H9 (cell line): ENCODE data around the gene IMPACT. TPM values are rescaled to one million over a fixed set of nuclear protein-coding genes. Genes with fewer than 3 reads are reported as not detected.
A peak's percentile ranks its signal among the peaks of the same experiment; 100 is the strongest.

Experiments used
- DNase-seq: peaks from one replicate; pipeline ENCODE4 v3.0.0-alpha.2; 2017
- H2AFZ ChIP-seq: one replicate; pipeline ENCODE4 v1.6.1; 2013; ENCODE audit warnings: mild to moderate bottlenecking, low read length, control low read depth, moderate library complexity
- H2AK5ac ChIP-seq: 2 replicates; pipeline ENCODE4 v1.6.1; 2013; ENCODE audit warnings: low read length, control low read depth, mixed read lengths; ENCODE audit not compliant: insufficient read length
- H2BK120ac ChIP-seq: one replicate; pipeline ENCODE4 v1.6.1; 2013; ENCODE audit warnings: low read depth, mild to moderate bottlenecking, low read length, control low read depth, inconsistent platforms; ENCODE audit not compliant: poor library complexity, severe bottlenecking
- H2BK12ac ChIP-seq: 2 replicates; pipeline ENCODE4 v1.6.1; 2013; ENCODE audit warnings: low read length, control low read depth, mixed read lengths, low read depth; ENCODE audit not compliant: insufficient read length
- H2BK15ac ChIP-seq: 2 replicates; pipeline ENCODE4 v1.6.1; 2013; ENCODE audit warnings: low read depth, low read length, control low read depth
- H2BK20ac ChIP-seq: one replicate; pipeline ENCODE4 v1.6.1; 2013; ENCODE audit warnings: low read depth, mild to moderate bottlenecking, low read length, control low read depth, inconsistent platforms; ENCODE audit not compliant: poor library complexity, severe bottlenecking
- H2BK5ac ChIP-seq: 2 replicates; pipeline ENCODE4 v1.6.1; 2013; ENCODE audit warnings: low read length, control low read depth, mixed read lengths; ENCODE audit not compliant: insufficient read length
- H3K14ac ChIP-seq: 2 replicates; pipeline ENCODE4 v1.6.1; 2013; ENCODE audit warnings: low read length, control low read depth; ENCODE audit not compliant: insufficient read depth
- H3K18ac ChIP-seq: 2 replicates; pipeline ENCODE4 v1.6.1; 2013; ENCODE audit warnings: low read depth, mild to moderate bottlenecking, mixed read lengths, low read length, control low read depth; ENCODE audit not compliant: insufficient read length
- H3K23ac ChIP-seq: 2 replicates; pipeline ENCODE4 v1.6.1; 2013; ENCODE audit warnings: low read length, control low read depth, mixed read lengths, low read depth; ENCODE audit not compliant: insufficient read length
- H3K23me2 ChIP-seq: 2 replicates; pipeline ENCODE4 v1.6.1; 2013; ENCODE audit warnings: low read depth, mild to moderate bottlenecking, mixed read lengths, low read length, control low read depth; ENCODE audit not compliant: insufficient read length, poor library complexity, severe bottlenecking
- H3K27ac ChIP-seq: 2 replicates; pipeline ENCODE4 v1.5.1; 2013; ENCODE audit warnings: low read length, control low read depth, mixed read lengths, low read depth; ENCODE audit not compliant: insufficient read length
- H3K27me3 ChIP-seq: 2 replicates; pipeline ENCODE4 v1.6.1; 2013; ENCODE audit warnings: low read length, control low read depth, inconsistent platforms; ENCODE audit not compliant: insufficient read depth
- H3K4ac ChIP-seq: 2 replicates; pipeline ENCODE4 v1.6.1; 2013; ENCODE audit warnings: low read depth, mild to moderate bottlenecking, control low read depth, inconsistent platforms, low read length, moderate library complexity
- H3K4me1 ChIP-seq: 2 replicates; pipeline ENCODE4 v1.6.1; 2013; ENCODE audit warnings: low read length, control low read depth, inconsistent platforms; ENCODE audit not compliant: insufficient read depth
- H3K4me2 ChIP-seq: 2 replicates; pipeline ENCODE4 v1.6.1; 2013; ENCODE audit warnings: low read length, control low read depth, mixed read lengths; ENCODE audit not compliant: insufficient read length, insufficient read depth
- H3K56ac ChIP-seq: 2 replicates; pipeline ENCODE4 v1.6.1; 2013; ENCODE audit warnings: low read depth, mild to moderate bottlenecking, mixed read lengths, low read length, control low read depth; ENCODE audit not compliant: insufficient read length
- H3K79me1 ChIP-seq: 2 replicates; pipeline ENCODE4 v1.6.1; 2013; ENCODE audit warnings: low read depth, mild to moderate bottlenecking, moderate library complexity, low read length, control low read depth, inconsistent platforms; ENCODE audit not compliant: insufficient read depth, poor library complexity, severe bottlenecking
- H3K79me2 ChIP-seq: 2 replicates; pipeline ENCODE4 v1.6.1; 2013; ENCODE audit warnings: low read length, control low read depth, inconsistent platforms; ENCODE audit not compliant: insufficient read depth
- H3K9ac ChIP-seq: 2 replicates; pipeline ENCODE4 v1.6.1; 2013; ENCODE audit warnings: low read length, control low read depth, mixed read lengths; ENCODE audit not compliant: insufficient read length; ENCODE audit errors: extremely low read depth
- H3K9me3 ChIP-seq: one replicate; pipeline ENCODE4 v1.6.1; 2013; ENCODE audit warnings: low read depth, low read length, inconsistent platforms; ENCODE audit not compliant: control insufficient read depth
- H3T11ph ChIP-seq: one replicate; pipeline ENCODE4 v1.6.1; 2013; ENCODE audit warnings: mild to moderate bottlenecking, low read length, control low read depth, inconsistent platforms
- H4K20me1 ChIP-seq: one replicate; pipeline ENCODE4 v1.6.1; 2013; ENCODE audit not compliant: control insufficient read depth, insufficient read length, insufficient read depth
- H4K5ac ChIP-seq: 2 replicates; pipeline ENCODE4 v1.6.1; 2013; ENCODE audit warnings: low read depth, mild to moderate bottlenecking, mixed read lengths, low read length, control low read depth; ENCODE audit not compliant: insufficient read length
- H4K8ac ChIP-seq: replicated peaks from 2 replicates; pipeline ENCODE4 v1.6.1; 2013; ENCODE audit warnings: low read length, control low read depth, mixed read lengths, low read depth; ENCODE audit not compliant: insufficient read length
- H4K91ac ChIP-seq: 2 replicates; pipeline ENCODE4 v1.6.1; 2013; ENCODE audit warnings: low read depth, mild to moderate bottlenecking, moderate library complexity, mixed read lengths, low read length, control low read depth; ENCODE audit not compliant: insufficient read length
- H3K27ac Mint-ChIP-seq, 3 experiments: 2 replicates in 2 of 3; 3 replicates in 1 of 3; pipeline ENCODE4 v1.8.0; 2020 to 2021; ENCODE audit warnings: mixed read lengths in 3 of 3, mild to moderate bottlenecking in 1 of 3, moderate library complexity in 1 of 3
- H3K27me3 Mint-ChIP-seq: 2 replicates; pipeline ENCODE4 v1.8.0; 2021; ENCODE audit warnings: low read depth, mild to moderate bottlenecking, moderate library complexity, mixed read lengths
- H3K36me3 Mint-ChIP-seq, 3 experiments: 2 replicates in 2 of 3; 3 replicates in 1 of 3; pipeline ENCODE4 v1.8.0; 2020 to 2021; ENCODE audit warnings: low read depth in 3 of 3, mixed read lengths in 3 of 3; ENCODE audit not compliant: insufficient read depth in 1 of 3
- H3K4me1 Mint-ChIP-seq, 2 experiments: 2 replicates each; pipeline ENCODE4 v1.8.0; 2020; ENCODE audit warnings: mixed read lengths in 2 of 2
- H3K4me3 Mint-ChIP-seq, 2 experiments: 2 replicates in 1 of 2; 3 replicates in 1 of 2; pipeline ENCODE4 v1.8.0; 2020 to 2021; ENCODE audit warnings: mild to moderate bottlenecking in 2 of 2, mixed read lengths in 2 of 2, moderate library complexity in 1 of 2
- H3K9me3 Mint-ChIP-seq, 2 experiments: 2 replicates in 1 of 2; 3 replicates in 1 of 2; pipeline ENCODE4 v1.8.0; 2020; ENCODE audit warnings: mild to moderate bottlenecking in 2 of 2, mixed read lengths in 2 of 2, moderate library complexity in 1 of 2
- CTCF ChIP-seq: fragments of 200-600 bp; sonication (generic); conservative IDR thresholded peaks from 3 replicates; pipeline ENCODE4 v1.8.0; 2021; ENCODE audit warnings: antibody characterized with exemption, mild to moderate bottlenecking
- WGBS: extraction: QIAGEN DNeasy Blood & Tissue Kit; methylation state at CpG from one replicate; pipeline ENCODE4 v1.1.7; 2013; ENCODE audit warnings: missing lambda C conversion rate, low lambda C conversion rate, mixed read lengths; ENCODE audit not compliant: insufficient read length; ENCODE audit errors: extremely low coverage; 5-methylcytosine and 5-hydroxymethylcytosine counted together
- total RNA-seq: library from RNA; stranded (reverse); gene quantifications from 2 replicates; pipeline ENCODE4 v1.2.1, GENCODE V29; 2021

IMPACT gene
- total RNA-seq, 1 experiment from 2014 or later: 41.9 TPM

DNA sequence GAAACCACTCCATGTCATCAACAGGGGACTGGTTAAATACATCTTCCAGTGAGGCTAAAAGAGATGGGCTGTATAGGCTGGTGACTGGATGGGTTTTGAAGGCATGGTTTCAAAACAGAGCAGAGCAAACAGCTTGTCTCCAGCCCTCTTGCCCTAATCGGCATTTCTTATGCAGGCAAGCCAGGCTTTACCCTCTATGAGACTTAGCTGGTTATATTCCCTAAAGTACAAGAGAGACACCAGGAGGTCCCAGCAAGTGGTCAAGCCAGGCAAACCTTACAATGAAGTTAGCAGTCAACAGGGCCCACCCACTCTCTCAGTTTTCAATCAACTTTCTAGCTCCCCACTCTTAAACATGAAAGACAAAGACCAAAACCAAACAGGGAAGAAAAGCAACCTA, 47.9 kb upstream of the IMPACT start:
- H2BK20ac ChIP-seq: no peak overlapping the region
- H2BK5ac ChIP-seq: no peak overlapping the region
- H4K5ac ChIP-seq: no peak overlapping the region
- H3K27ac ChIP-seq: no peak overlapping the region
- no peak overlapping the region for H3T11ph ChIP-seq
- H2AFZ ChIP-seq: no peak overlapping the region
- Mint-ChIP-seq H3K27me3 (no peaks in the 10 kb centered on the region), H3K36me3 (peaks cover 12 to 23% (median 22%) of the 10 kb centered on the region in 3 experiments; a peak in 6 of 7 replicates), H3K4me1 (peaks cover 48 to 54% of the 10 kb centered on the region in 2 experiments), H3K4me3 (0 out of 5 replicates have a peak overlapping the region, but pooled peaks of 1 of the 2 experiments have one; percentile 4), H3K27ac (peak overlapping the region; percentile 56 to 92 (median 72); a peak in 5 of 7 replicates), H3K9me3 (no peaks in the 10 kb centered on the region)
- H2BK120ac ChIP-seq: no peak overlapping the region
- H3K9me3 ChIP-seq: no peaks in the 10 kb centered on the region
- H3K27me3 ChIP-seq: no peaks in the 10 kb centered on the region
- H3K23me2 ChIP-seq: no peaks in the 10 kb centered on the region
- H3K79me1 ChIP-seq: peaks cover 3% of the 10 kb centered on the region
- H3K4me2 ChIP-seq: no peak overlapping the region
- H3K79me2 ChIP-seq: no peaks in the 10 kb centered on the region
- peaks cover 5% of the 10 kb centered on the region; the same call in 1 of the 2 replicates for H3K4me1 ChIP-seq
- H2BK15ac ChIP-seq: no peak overlapping the region
- H3K9ac ChIP-seq: no peak overlapping the region
- no peak overlapping the region for H3K18ac ChIP-seq
- DNase-seq: no peak
- no peak for TF ChIP-seq CTCF
- H4K91ac ChIP-seq: no peak overlapping the region
- no peaks in the 10 kb centered on the region for H4K20me1 ChIP-seq
- H3K4ac ChIP-seq: no peak overlapping the region
- no peak overlapping the region for H2AK5ac ChIP-seq
- H3K56ac ChIP-seq: no peak overlapping the region
- no peak overlapping the region for H4K8ac ChIP-seq
- no peak overlapping the region for H2BK12ac ChIP-seq
- no CpG with 5 or more reads among the region's 1 CpG for WGBS
- H3K23ac ChIP-seq: no peak overlapping the region
- H3K14ac ChIP-seq: no peak overlapping the region
